H1 (cell line): ENCODE measurements around the gene TAS2R13. TPM values are rescaled to one million over a fixed set of nuclear protein-coding genes. Genes with fewer than 3 reads are reported as not detected.

Experiments
- CTCF ChIA-PET: fragments of 300-600 bp; sonication (Branson Sonifier 250); formaldehyde crosslinking; loops from one replicate; lab custom pipeline; 2021; ENCODE audit not compliant: partially characterized antibody; lab: Charles Lee
- POLR2A ChIA-PET: fragments of 300-600 bp; sonication (Branson Sonifier 250); formaldehyde crosslinking; loops from one replicate; lab custom pipeline; 2021; ENCODE audit warnings: inconsistent platforms; ENCODE audit not compliant: partially characterized antibody; lab: Charles Lee
- DNase-seq, 2 experiments: peaks; one replicate each; pipeline versions ENCODE4 v3.0.0 to v3.0.0-alpha.2; 2010 to 2022; ENCODE audit warnings: low spot score in 2 of 2, low read depth in 1 of 2, mixed read lengths in 1 of 2
- FAIRE-seq: peaks from 2 replicates; lab custom pipeline; 2011; peaks lifted over from hg19 to GRCh38; lab: Jason Lieb, UNC
- H2AFZ ChIP-seq: 2 replicates; pipeline ENCODE4 v1.8.1; 2012; ENCODE audit warnings: low read length, inconsistent platforms
- H2AK5ac ChIP-seq: 2 replicates; pipeline ENCODE4 v1.6.1; 2013; ENCODE audit warnings: low read depth, low read length
- H2BK120ac ChIP-seq: replicated peaks from 2 replicates; pipeline ENCODE3; 2013; ENCODE audit warnings: low read depth, low read length, inconsistent platforms
- H2BK12ac ChIP-seq: 2 replicates; pipeline ENCODE4 v1.6.1; 2013; ENCODE audit warnings: low read depth, low read length
- H2BK15ac ChIP-seq: 2 replicates; pipeline ENCODE4 v1.6.1; 2013; ENCODE audit warnings: low read length
- H2BK20ac ChIP-seq: 2 replicates; pipeline ENCODE4 v1.6.1; 2013; ENCODE audit warnings: low read length
- H2BK5ac ChIP-seq: 2 replicates; pipeline ENCODE4 v1.6.1; 2013; ENCODE audit warnings: low read depth, low read length
- H3K14ac ChIP-seq: 2 replicates; pipeline ENCODE4 v1.6.1; 2013; ENCODE audit warnings: inconsistent platforms; ENCODE audit not compliant: insufficient read length
- H3K18ac ChIP-seq: 2 replicates; pipeline ENCODE4 v1.6.1; 2013; ENCODE audit warnings: low read length; ENCODE audit errors: extremely low read depth
- H3K23ac ChIP-seq: 2 replicates; pipeline ENCODE4 v1.6.1; 2013; ENCODE audit warnings: inconsistent platforms; ENCODE audit not compliant: insufficient read length
- H3K23me2 ChIP-seq: 2 replicates; pipeline ENCODE4 v1.6.1; 2013; ENCODE audit warnings: low read depth, low read length
- H3K27ac ChIP-seq: 2 replicates; pipeline ENCODE4 v1.6.1; 2011; ENCODE audit warnings: low read depth, low read length, inconsistent platforms
- H3K27me3 ChIP-seq, 4 experiments: replicated peaks in 1 of 4; 1 replicate in 1 of 4; 2 replicates in 3 of 4; pipeline versions ENCODE4 v1.6.1 to v1.8.1; 2011 to 2013; ENCODE audit warnings: low read length in 3 of 4, mild to moderate bottlenecking in 3 of 4, inconsistent platforms in 2 of 4, mixed read lengths in 2 of 4, moderate library complexity in 1 of 4; ENCODE audit not compliant: control insufficient read depth in 3 of 4, insufficient read depth in 3 of 4; ENCODE audit errors: extremely low read depth in 1 of 4
- H3K36me3 ChIP-seq, 4 experiments: 2 replicates each; pipeline versions ENCODE4 v1.6.1 to v1.8.1; 2011 to 2013; ENCODE audit warnings: mild to moderate bottlenecking in 4 of 4, low read length in 3 of 4, moderate library complexity in 2 of 4, control low read depth in 1 of 4, inconsistent platforms in 1 of 4; ENCODE audit not compliant: insufficient read depth in 4 of 4, control insufficient read depth in 2 of 4
- H3K4ac ChIP-seq: replicated peaks from 2 replicates; pipeline ENCODE3; 2013; ENCODE audit warnings: low read length, low read depth, mixed read lengths, inconsistent platforms; ENCODE audit not compliant: insufficient read length
- H3K4me1 ChIP-seq, 4 experiments: replicated peaks in 1 of 4; 1 replicate in 1 of 4; 2 replicates in 3 of 4; pipeline versions ENCODE4 v1.6.1 to v1.8.1; 2011 to 2013; ENCODE audit warnings: low read length in 3 of 4, inconsistent platforms in 2 of 4, mixed read lengths in 1 of 4; ENCODE audit not compliant: insufficient read depth in 4 of 4, control insufficient read depth in 3 of 4
- H3K4me2 ChIP-seq, 2 experiments: 2 replicates each; pipeline versions ENCODE4 v1.6.1 to v1.8.1; 2011 to 2013; ENCODE audit warnings: low read depth in 2 of 2, low read length in 2 of 2, control low read depth in 1 of 2, inconsistent platforms in 1 of 2, mild to moderate bottlenecking in 1 of 2; ENCODE audit not compliant: insufficient read depth in 1 of 2
- H3K4me3 ChIP-seq, 4 experiments: fragments of 200-600, 300-600 bp in 1 of 4; sonication (generic), shearing (Covaris generic), sonication (Bioruptor Twin) in 1 of 4; 2 replicates each; pipeline versions ENCODE4 v1.5.1 to v1.8.1; 2011 to 2016; ENCODE audit warnings: low read length in 4 of 4, low read depth in 3 of 4, control low read depth in 2 of 4, inconsistent platforms in 2 of 4, mild to moderate bottlenecking in 2 of 4, mixed read lengths in 1 of 4, moderate library complexity in 1 of 4; ENCODE audit not compliant: insufficient read depth in 2 of 4; ENCODE audit errors: extremely low read depth in 1 of 4
- H3K56ac ChIP-seq: replicated peaks from 2 replicates; pipeline ENCODE3; 2013; ENCODE audit warnings: low read depth, mild to moderate bottlenecking, mixed read lengths, low read length, inconsistent platforms; ENCODE audit not compliant: insufficient read length
- H3K79me1 ChIP-seq: 2 replicates; pipeline ENCODE4 v1.6.1; 2013; ENCODE audit warnings: low read depth, low read length, control low read depth
- H3K79me2 ChIP-seq, 2 experiments: 2 replicates each; pipeline versions ENCODE4 v1.6.1 to v1.8.1; 2012 to 2013; ENCODE audit warnings: low read length in 2 of 2, mild to moderate bottlenecking in 2 of 2, inconsistent platforms in 1 of 2; ENCODE audit not compliant: insufficient read depth in 2 of 2, control insufficient read depth in 1 of 2
- H3K9ac ChIP-seq, 4 experiments: replicated peaks in 1 of 4; 1 replicate in 1 of 4; 2 replicates in 3 of 4; pipeline versions ENCODE4 v1.6.1 to v1.8.1; 2011 to 2013; ENCODE audit warnings: low read depth in 3 of 4, low read length in 3 of 4, control low read depth in 2 of 4, mild to moderate bottlenecking in 2 of 4, moderate library complexity in 2 of 4, inconsistent platforms in 1 of 4; ENCODE audit errors: extremely low read depth in 1 of 4
- H3K9me3 ChIP-seq, 2 experiments: 2 replicates each; pipeline versions ENCODE4 v1.6.1 to v1.8.1; 2012 to 2013; ENCODE audit warnings: mild to moderate bottlenecking in 2 of 2, moderate library complexity in 2 of 2, control low read depth in 1 of 2, inconsistent platforms in 1 of 2, low read depth in 1 of 2, low read length in 1 of 2, mixed read lengths in 1 of 2; ENCODE audit not compliant: insufficient read depth in 2 of 2
- H4K20me1 ChIP-seq, 2 experiments: replicated peaks in 1 of 2; 2 replicates each; pipeline versions ENCODE3 to v1.8.1; 2011 to 2013; ENCODE audit warnings: inconsistent platforms in 2 of 2, low read length in 2 of 2, mild to moderate bottlenecking in 1 of 2; ENCODE audit not compliant: insufficient read depth in 2 of 2, control insufficient read depth in 1 of 2
- H4K5ac ChIP-seq: 2 replicates; pipeline ENCODE4 v1.6.1; 2013; ENCODE audit warnings: low read length, low read depth, mixed read lengths, inconsistent platforms; ENCODE audit not compliant: insufficient read length
- H4K8ac ChIP-seq: 2 replicates; pipeline ENCODE4 v1.8.0; 2013; ENCODE audit warnings: mild to moderate bottlenecking, moderate library complexity, low read length, inconsistent platforms; ENCODE audit not compliant: insufficient read depth; ENCODE audit errors: extremely low read depth
- H4K91ac ChIP-seq: replicated peaks from 2 replicates; pipeline ENCODE3; 2013; ENCODE audit warnings: low read length, mixed read lengths, inconsistent platforms; ENCODE audit not compliant: insufficient read length
- ASH2L ChIP-seq: fragments of 200-600, 300-600 bp; sonication (generic); IDR thresholded peaks from one replicate; pipeline ENCODE4 v1.7.1; 2017; ENCODE audit warnings: low read length
- EP300 ChIP-seq, 2 experiments: IDR thresholded peaks; 1 replicate in 1 of 2; 2 replicates in 1 of 2; pipeline ENCODE4 v1.6.1; 2011 to 2012; ENCODE audit warnings: low read depth in 2 of 2, low read length in 2 of 2, mild to moderate bottlenecking in 2 of 2, borderline replicate concordance in 1 of 2, inconsistent platforms in 1 of 2, moderate library complexity in 1 of 2
- POU5F1 ChIP-seq: IDR thresholded peaks from 2 replicates; pipeline ENCODE4 v1.6.1; 2011; ENCODE audit warnings: low read depth, mild to moderate bottlenecking, low read length, moderate library complexity
- RBBP5 ChIP-seq: IDR thresholded peaks from 2 replicates; pipeline ENCODE4 v1.7.1; 2012; ENCODE audit warnings: low read depth, mild to moderate bottlenecking, inconsistent platforms, low read length, moderate library complexity, borderline replicate concordance
- SAP30 ChIP-seq: fragments of 300-600 bp; sonication (generic); IDR thresholded peaks from 2 replicates; pipeline ENCODE4 v1.7.1; 2012; ENCODE audit warnings: low read length, moderate library complexity, mild to moderate bottlenecking, inconsistent platforms; ENCODE audit not compliant: insufficient read depth, insufficient replicate concordance
- TBP ChIP-seq: IDR thresholded peaks from 2 replicates; pipeline ENCODE4 v1.6.1; 2011; ENCODE audit warnings: low read depth, low read length, improper control_type of control experiment
- polyA plus RNA-seq, 7 experiments: library from polyadenylated mRNA; depleted of rRNA in 3 of 7; stranded (reverse) in 5 of 7; unstranded in 2 of 7; fragments of >200 nt in 5 of 7; fragments of 200-250 nt in 2 of 7; gene quantifications; 1 replicate in 5 of 7; 2 replicates in 1 of 7; 4 replicates in 1 of 7; pipeline versions ENCODE4 v1.2.1 to v1.2.3, GENCODE V29; 2011 to 2013; ENCODE audit warnings: missing spikeins in 2 of 7, mixed read lengths in 2 of 7
- total RNA-seq: library from RNA; stranded (reverse); fragmentation: NEBNext Ultra II Directional; extraction: Animal tissue kit (Norgen Biotek cat#: 25700); gene quantifications from 2 replicates; pipeline ENCODE4 v1.2.1, GENCODE V29; 2021
- TF ChIP-seq, protein P1 (sequence below), 3 experiments: IDR thresholded peaks; 1 replicate in 2 of 3; 2 replicates in 1 of 3; pipeline versions ENCODE4 v1.5.1 to v1.6.1; 2011; ENCODE audit warnings: low read length in 3 of 3, mild to moderate bottlenecking in 3 of 3, inconsistent platforms in 2 of 3, low read depth in 1 of 3, moderate library complexity in 1 of 3; ENCODE audit not compliant: insufficient read depth in 1 of 3; ENCODE audit errors: control extremely low read depth in 1 of 3

The TAS2R13 gene
- total and polyA plus RNA-seq, 2 of the 8 experiments (the other 6 are each of a cell fraction or from before 2014, with no cell fraction given) = 0.09 to 0.17 TPM

DNA sequence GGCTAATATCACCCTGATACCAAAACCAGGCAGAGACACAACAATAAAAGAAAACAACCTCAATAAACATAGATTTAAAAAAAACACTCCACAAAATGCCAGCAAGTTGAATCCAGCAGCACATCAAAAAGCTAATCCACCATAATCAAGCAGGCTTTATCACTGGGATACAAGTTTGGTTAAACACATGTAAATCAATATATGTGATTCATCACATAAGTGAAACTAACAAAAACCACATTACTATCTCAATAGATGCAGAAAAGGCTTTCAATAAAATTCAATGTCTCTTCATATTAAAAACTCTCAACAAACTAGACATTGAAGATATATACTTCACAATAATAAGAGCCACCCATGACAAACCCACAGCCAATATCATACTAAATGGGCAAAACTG is 46.7 kb upstream of the TAS2R13 start:
- Histone ChIP-seq H3K27ac (no peak overlapping the region), H3K56ac (no peak overlapping the region), H3K4me3 (no peak overlapping the region), H3K4ac (no peak overlapping the region), H3K4me2 (no peak overlapping the region), H3K23me2 (no peaks in the 10 kb centered on the region), H4K8ac (no peak overlapping the region), H3K9me3 (no peaks in the 10 kb centered on the region), H2AFZ (no peak overlapping the region), H2BK5ac (no peak overlapping the region), H3K9ac (no peak overlapping the region), H3K79me1 (no peaks in the 10 kb centered on the region), H2BK20ac (no peak overlapping the region), H4K20me1 (no peaks in the 10 kb centered on the region), H2BK120ac (no peak overlapping the region), H3K23ac (no peak overlapping the region), H4K91ac (no peak overlapping the region), H3K18ac (no peak overlapping the region), H3K36me3 (no peaks in the 10 kb centered on the region), H3K4me1 (no peaks in the 10 kb centered on the region), H3K27me3 (no peaks in the 10 kb centered on the region), H3K14ac (no peak overlapping the region), H2BK15ac (no peak overlapping the region), H2BK12ac (no peak overlapping the region), H2AK5ac (no peak overlapping the region), H4K5ac (no peak overlapping the region), H3K79me2 (peaks cover 0 to 3% of the 10 kb centered on the region in 2 experiments; a peak in 1 of 4 replicates)
- ChIA-PET POLR2A (no interaction called here), CTCF (no interaction called here)
- FAIRE-seq (no peak), DNase-seq (no peak)
- no peak for TF ChIP-seq SAP30
- TF ChIP-seq TBP = no peak
- no peak for TF ChIP-seq EP300 (IDR thresholded peaks at IDR 0.05; ENCODE audit: borderline replicate concordance in 1 of 2, low read depth in 2 of 2, low read length in 2 of 2)
- no peak for TF ChIP-seq POU5F1
- TF ChIP-seq RBBP5 = no peak
- no peak for TF ChIP-seq ASH2L
- TF ChIP-seq, protein P1, sequence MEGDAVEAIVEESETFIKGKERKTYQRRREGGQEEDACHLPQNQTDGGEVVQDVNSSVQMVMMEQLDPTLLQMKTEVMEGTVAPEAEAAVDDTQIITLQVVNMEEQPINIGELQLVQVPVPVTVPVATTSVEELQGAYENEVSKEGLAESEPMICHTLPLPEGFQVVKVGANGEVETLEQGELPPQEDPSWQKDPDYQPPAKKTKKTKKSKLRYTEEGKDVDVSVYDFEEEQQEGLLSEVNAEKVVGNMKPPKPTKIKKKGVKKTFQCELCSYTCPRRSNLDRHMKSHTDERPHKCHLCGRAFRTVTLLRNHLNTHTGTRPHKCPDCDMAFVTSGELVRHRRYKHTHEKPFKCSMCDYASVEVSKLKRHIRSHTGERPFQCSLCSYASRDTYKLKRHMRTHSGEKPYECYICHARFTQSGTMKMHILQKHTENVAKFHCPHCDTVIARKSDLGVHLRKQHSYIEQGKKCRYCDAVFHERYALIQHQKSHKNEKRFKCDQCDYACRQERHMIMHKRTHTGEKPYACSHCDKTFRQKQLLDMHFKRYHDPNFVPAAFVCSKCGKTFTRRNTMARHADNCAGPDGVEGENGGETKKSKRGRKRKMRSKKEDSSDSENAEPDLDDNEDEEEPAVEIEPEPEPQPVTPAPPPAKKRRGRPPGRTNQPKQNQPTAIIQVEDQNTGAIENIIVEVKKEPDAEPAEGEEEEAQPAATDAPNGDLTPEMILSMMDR (IDR thresholded peaks at IDR 0.05; ENCODE audit: control extremely low read depth in 1 of 3, insufficient read depth in 1 of 3, low read depth in 1 of 3, low read length in 3 of 3) = no peak
